GM12891 (cell line): ENCODE results near the gene GIMAP7. TPM values are rescaled to one million over a fixed set of nuclear protein-coding genes. Genes with fewer than 3 reads are reported as not detected.

Experiments
- DNase-seq: peaks from one replicate; pipeline ENCODE4 v3.0.0; 2011; ENCODE audit warnings: low spot score; ENCODE audit not compliant: insufficient read length
- FAIRE-seq: peaks from 2 replicates; lab custom pipeline; 2011; peaks lifted over from hg19 to GRCh38; lab: Jason Lieb, UNC
- PAX5 ChIP-seq: IDR thresholded peaks from 2 replicates; pipeline ENCODE4 v1.6.1; 2011; ENCODE audit warnings: low read length, moderate library complexity, mild to moderate bottlenecking; ENCODE audit not compliant: insufficient read depth, severe bottlenecking
- POLR2A ChIP-seq: IDR thresholded peaks from 2 replicates; pipeline ENCODE4 v1.6.1; 2011; ENCODE audit warnings: low read depth, low read length, control low read depth
- POLR2AphosphoS5 ChIP-seq: IDR thresholded peaks from 2 replicates; pipeline ENCODE4 v1.6.1; 2011; ENCODE audit warnings: low read depth, low read length, control low read depth
- POU2F2 ChIP-seq: IDR thresholded peaks from 2 replicates; pipeline ENCODE4 v1.6.1; 2011; ENCODE audit warnings: low read depth, mild to moderate bottlenecking, control low read depth, low read length, moderate library complexity
- SPI1 ChIP-seq: IDR thresholded peaks from 2 replicates; pipeline ENCODE4 v1.6.1; 2011; ENCODE audit warnings: low read depth, low read length, control low read depth
- TAF1 ChIP-seq: IDR thresholded peaks from 2 replicates; pipeline ENCODE4 v1.6.1; 2011; ENCODE audit warnings: low read depth, low read length, control low read depth
- polyA plus RNA-seq: library from polyadenylated mRNA; unstranded; fragments of >200 nt; gene quantifications from one replicate; pipeline ENCODE4 v1.2.1, GENCODE V29; 2012; ENCODE audit warnings: low read depth, missing spikeins, inconsistent platforms; ENCODE audit not compliant: missing spikeins

GIMAP7 gene
- polyA plus RNA-seq = 6.6 TPM

- FAIRE-seq (peak; percentile 91), DNase-seq (no peak)
Measured at GRCh38 chr7:150514748-150515222, at the start of gene GIMAP7. Gene GIMAP7, plus strand, starts transcription at chr7:150514872. Its CDS starts 5,103 bp downstream, at chr7:150519975.

GRCh38 chr7:150464962-150465361, 49.7 kb upstream of the GIMAP7 start:
- DNase-seq = no peak
- TF ChIP-seq SPI1 (no peak), TAF1 (no peak), POLR2AphosphoS5 (no peak), POU2F2 (no peak), POLR2A (no peak), PAX5 (no peak)

More at GRCh38 chr7:150514748-150515222, at the start of gene GIMAP7:
- no peak; the same call in 1 of the 2 replicates for TF ChIP-seq POLR2A
- peak; percentile 66; the same call in 1 of the 2 replicates for TF ChIP-seq POLR2AphosphoS5

GRCh38 chr7:150465414-150465813, 49.3 kb upstream of the GIMAP7 start:
- DNase-seq = no peak
- no peak for TF ChIP-seq SPI1
- TF ChIP-seq POLR2AphosphoS5 = no peak
- no peak for TF ChIP-seq POU2F2
- TF ChIP-seq TAF1 = no peak
- TF ChIP-seq POLR2A = no peak
- TF ChIP-seq PAX5 = no peak

More at GRCh38 chr7:150464962-150465361, 49.7 kb upstream of the GIMAP7 start:
- no peak for FAIRE-seq

GRCh38 chr7:150466477-150466876, 48.2 kb upstream of the GIMAP7 start:
- TF ChIP-seq POU2F2 = no peak
- no peak for TF ChIP-seq POLR2AphosphoS5
- no peak for TF ChIP-seq SPI1
- TF ChIP-seq TAF1 = no peak
- no peak for TF ChIP-seq PAX5
- TF ChIP-seq POLR2A = no peak
- DNase-seq (no peak), FAIRE-seq (no peak)

More at GRCh38 chr7:150465414-150465813, 49.3 kb upstream of the GIMAP7 start:
- no peak for FAIRE-seq

GRCh38 chr7:150468241-150468640, 46.4 kb upstream of the GIMAP7 start:
- no peak for TF ChIP-seq POLR2A
- no peak for TF ChIP-seq TAF1
- no peak for TF ChIP-seq POU2F2
- TF ChIP-seq POLR2AphosphoS5 = no peak
- no peak for TF ChIP-seq PAX5
- no peak for TF ChIP-seq SPI1
- FAIRE-seq = no peak
- DNase-seq = no peak

- no peak for DNase-seq
- no peak for FAIRE-seq
- TF ChIP-seq POLR2A (no peak), PAX5 (no peak), TAF1 (no peak), POLR2AphosphoS5 (no peak), SPI1 (no peak), POU2F2 (no peak)
Measured at GRCh38 chr7:150471886-150472285, 42.8 kb upstream of the GIMAP7 start.

- TF ChIP-seq SPI1 (no peak), POLR2A (no peak), PAX5 (no peak), POLR2AphosphoS5 (no peak), TAF1 (no peak), POU2F2 (no peak)
- DNase-seq (no peak), FAIRE-seq (no peak)
Measured at GRCh38 chr7:150473902-150474301, 40.8 kb upstream of the GIMAP7 start.

- TF ChIP-seq POU2F2 = no peak
- TF ChIP-seq POLR2A = no peak
- TF ChIP-seq SPI1 = no peak
- TF ChIP-seq PAX5 = no peak
- FAIRE-seq = no peak
Measured at GRCh38 chr7:150476285-150476684, 38.4 kb upstream of the GIMAP7 start.

GRCh38 chr7:150476819-150477631, 37.6 kb upstream of the GIMAP7 start:
- no peak for DNase-seq
- TF ChIP-seq POLR2AphosphoS5 (no peak), POU2F2 (no peak), PAX5 (no peak), TAF1 (no peak), POLR2A (no peak), SPI1 (no peak)
- peak; percentile 45 for FAIRE-seq

More at GRCh38 chr7:150476285-150476684, 38.4 kb upstream of the GIMAP7 start:
- DNase-seq = no peak
